Ishikawa (cell line): ENCODE data around the gene RFTN1.

Experiments
- TAF1 ChIP-seq: IDR thresholded peaks from 2 replicates; pipeline ENCODE4 v1.6.1; 2012; ENCODE audit warnings: low read depth, mild to moderate bottlenecking
- TF ChIP-seq, protein P1 (sequence below): IDR thresholded peaks from 2 replicates; pipeline ENCODE4 v1.6.1; 2012

GRCh38 chr3:16472593-16472992, 40.9 kb downstream of the RFTN1 start:
- TF ChIP-seq TAF1: no peak
- TF ChIP-seq, protein P1, sequence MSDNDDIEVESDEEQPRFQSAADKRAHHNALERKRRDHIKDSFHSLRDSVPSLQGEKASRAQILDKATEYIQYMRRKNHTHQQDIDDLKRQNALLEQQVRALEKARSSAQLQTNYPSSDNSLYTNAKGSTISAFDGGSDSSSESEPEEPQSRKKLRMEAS: no peak
